A549 (cell line): Measurements from ENCODE around the gene FAM20C. TPM values are rescaled to one million over a fixed set of nuclear protein-coding genes. Genes with fewer than 3 reads are reported as not detected.

ENCODE experiments used
- ATAC-seq, 2 experiments: fragments of 200-7000 bp in 1 of 2; fragments of >200 bp in 1 of 2; cut with Nextera tagmentation in 1 of 2; cut with Tn5 transposase in 1 of 2; 3 replicates each; pipeline versions ENCODE4 v1.8.0 to v1.9.1; 2018 to 2020; ENCODE audit warnings: mild to moderate bottlenecking in 1 of 2, moderate library complexity in 1 of 2
- CTCF ChIA-PET: fragments of 300-600 bp; sonication (Branson Sonifier 250); formaldehyde crosslinking; extraction: SDS; loops from one replicate; lab custom pipeline; 2021; ENCODE audit warnings: antibody characterized with exemption, inconsistent platforms; lab: Yijun Ruan, JAX
- POLR2A ChIA-PET: fragments of 350-600 bp; formaldehyde crosslinking; extraction: SDS; loops from one replicate; lab custom pipeline; 2021; ENCODE audit warnings: antibody characterized with exemption, inconsistent platforms; lab: Yijun Ruan, JAX
- DNase-seq, 2 experiments: peaks; one replicate each; pipeline versions ENCODE4 v3.0.0 to v3.0.0-alpha.2; 2011 to 2016; ENCODE audit warnings: low read depth in 1 of 2, low spot score in 1 of 2
- FAIRE-seq: peaks from 2 replicates; lab custom pipeline; 2011; peaks lifted over from hg19 to GRCh38; lab: Jason Lieb, UNC
- H3K27ac ChIP-seq, 2 experiments: fragments of >200 bp; sonication (Bioruptor Twin); formaldehyde crosslinking; 3 replicates each; pipeline ENCODE4 v1.5.1; 2016 to 2017
- H3K4me1 ChIP-seq: fragments of >200 bp; sonication (Bioruptor Twin); formaldehyde crosslinking; 3 replicates; pipeline ENCODE4 v1.6.1; 2016
- H3K4me2 ChIP-seq: fragments of >200 bp; sonication (Bioruptor Twin); formaldehyde crosslinking; 3 replicates; pipeline ENCODE4 v1.6.1; 2016
- H3K4me3 ChIP-seq: fragments of >200 bp; sonication (Bioruptor Twin); formaldehyde crosslinking; 3 replicates; pipeline ENCODE4 v1.5.1; 2016
- H3K9me3 ChIP-seq: fragments of >200 bp; sonication (Bioruptor Twin); formaldehyde crosslinking; 3 replicates; pipeline ENCODE4 v1.6.1; 2016
- CBX8 ChIP-seq: fragments of 200-600 bp; sonication (generic); IDR thresholded peaks from 2 replicates; pipeline ENCODE4 v1.6.1; 2016
- CEBPB ChIP-seq, 2 experiments: fragments of >200 bp in 1 of 2; sonication (Bioruptor Twin) in 1 of 2; formaldehyde crosslinking in 1 of 2; IDR thresholded peaks; 2 replicates each; pipeline ENCODE4 v1.6.1; 2012 to 2016
- CHD2 ChIP-seq: fragments of 150-350 bp; IDR thresholded peaks from 2 replicates; pipeline ENCODE4 v1.6.1; 2014; ENCODE audit warnings: low read length; ENCODE audit not compliant: partially characterized antibody
- CTCF ChIP-seq: fragments of >200 bp; sonication (Bioruptor Twin); formaldehyde crosslinking; IDR thresholded peaks from 3 replicates; pipeline ENCODE4 v1.5.1; 2016
- ESRRA ChIP-seq: fragments of 150-350 bp; IDR thresholded peaks from 2 replicates; pipeline ENCODE4 v1.6.1; 2014; ENCODE audit warnings: mild to moderate bottlenecking, low read length, borderline replicate concordance
- FOSB ChIP-seq: fragments of 250-450 bp; sonication (Bioruptor Pico); IDR thresholded peaks from 2 replicates; pipeline ENCODE4 v1.5.0; 2020; ENCODE audit warnings: mild to moderate bottlenecking, moderate library complexity
- FOXS1 ChIP-seq: fragments of 250-450 bp; sonication (Bioruptor Pico); IDR thresholded peaks from 2 replicates; pipeline ENCODE4 v1.5.0; 2020; ENCODE audit warnings: mild to moderate bottlenecking, moderate library complexity
- HMGXB4 ChIP-seq: fragments of 250-450 bp; sonication (Bioruptor Pico); IDR thresholded peaks from 2 replicates; pipeline ENCODE4 v1.5.0; 2021; ENCODE audit warnings: mild to moderate bottlenecking, moderate library complexity, borderline replicate concordance
- HOXA7 ChIP-seq: fragments of 250-450 bp; sonication (Bioruptor Pico); IDR thresholded peaks from 2 replicates; pipeline ENCODE4 v1.5.0; 2020; ENCODE audit warnings: mild to moderate bottlenecking, moderate library complexity
- JUNB ChIP-seq: fragments of >200 bp; sonication (Bioruptor Twin); formaldehyde crosslinking; IDR thresholded peaks from 2 replicates; pipeline ENCODE4 v1.6.1; 2016
- KDM1A ChIP-seq: fragments of 200-600 bp; sonication (generic); IDR thresholded peaks from 2 replicates; pipeline ENCODE4 v1.6.1; 2016; ENCODE audit warnings: low read depth, mild to moderate bottlenecking
- MAZ ChIP-seq: fragments of 150-350 bp; IDR thresholded peaks from 2 replicates; pipeline ENCODE4 v1.6.1; 2014; ENCODE audit warnings: antibody characterized with exemption, low read depth, low read length, borderline replicate concordance
- NPAS2 ChIP-seq: fragments of 250-450 bp; sonication (Bioruptor Pico); IDR thresholded peaks from 2 replicates; pipeline ENCODE4 v1.8.0; 2022; ENCODE audit warnings: mild to moderate bottlenecking, moderate library complexity, borderline replicate concordance
- NR3C1 ChIP-seq: fragments of >200 bp; sonication (Bioruptor Twin); formaldehyde crosslinking; IDR thresholded peaks from 3 replicates; pipeline ENCODE4 v1.6.1; 2017
- REST ChIP-seq: fragments of 200-600 bp; sonication (generic); IDR thresholded peaks from 2 replicates; pipeline ENCODE4 v1.6.1; 2016; ENCODE audit warnings: antibody characterized with exemption, mild to moderate bottlenecking, moderate library complexity
- TFCP2L1 ChIP-seq: fragments of 250-450 bp; sonication (Bioruptor Pico); IDR thresholded peaks from 2 replicates; pipeline ENCODE4 v1.5.0; 2021; ENCODE audit warnings: mild to moderate bottlenecking
- USF2 ChIP-seq: fragments of 450-650 bp; IDR thresholded peaks from 2 replicates; pipeline ENCODE4 v1.6.1; 2014; ENCODE audit warnings: antibody characterized with exemption
- ZC3H11A ChIP-seq: fragments of 450-650 bp; IDR thresholded peaks from 2 replicates; pipeline ENCODE4 v1.6.1; 2014; ENCODE audit warnings: antibody characterized with exemption, mild to moderate bottlenecking
- ZSCAN20 ChIP-seq: fragments of 250-450 bp; sonication (Bioruptor Pico); IDR thresholded peaks from 2 replicates; pipeline ENCODE4 v1.8.0; 2022; ENCODE audit warnings: mild to moderate bottlenecking, moderate library complexity
- WGBS: methylation state at CpG from one replicate; pipeline ENCODE4 v1.1.6; 2017; ENCODE audit errors: missing lambda C conversion rate; 5-methylcytosine and 5-hydroxymethylcytosine counted together
- polyA plus RNA-seq, 4 experiments: library from polyadenylated mRNA; depleted of rRNA in 3 of 4; stranded (reverse); fragments of >200 nt; fragmentation: RNase III in 1 of 4; extraction: RNeasy Plus Mini Kit Qiagen cat#74134 plus additional on column Dnase treatment in 1 of 4; gene quantifications; 2 replicates in 3 of 4; 3 replicates in 1 of 4; pipeline ENCODE4 v1.2.3, GENCODE V29; 2011 to 2017
- TF ChIP-seq, protein P1 (sequence below): fragments of >200 bp; sonication (Bioruptor Twin); formaldehyde crosslinking; IDR thresholded peaks from 2 replicates; pipeline ENCODE4 v1.6.1; 2016
- TF ChIP-seq, protein P2 (sequence below): fragments of 150-350 bp; IDR thresholded peaks from 2 replicates; pipeline ENCODE4 v1.6.1; 2014; ENCODE audit warnings: low read depth, mild to moderate bottlenecking, low read length

Gene FAM20C
- polyA plus RNA-seq, 2 of the 4 experiments (the other 2 are of a cell fraction) = 5.6 to 20.3 TPM

DNA sequence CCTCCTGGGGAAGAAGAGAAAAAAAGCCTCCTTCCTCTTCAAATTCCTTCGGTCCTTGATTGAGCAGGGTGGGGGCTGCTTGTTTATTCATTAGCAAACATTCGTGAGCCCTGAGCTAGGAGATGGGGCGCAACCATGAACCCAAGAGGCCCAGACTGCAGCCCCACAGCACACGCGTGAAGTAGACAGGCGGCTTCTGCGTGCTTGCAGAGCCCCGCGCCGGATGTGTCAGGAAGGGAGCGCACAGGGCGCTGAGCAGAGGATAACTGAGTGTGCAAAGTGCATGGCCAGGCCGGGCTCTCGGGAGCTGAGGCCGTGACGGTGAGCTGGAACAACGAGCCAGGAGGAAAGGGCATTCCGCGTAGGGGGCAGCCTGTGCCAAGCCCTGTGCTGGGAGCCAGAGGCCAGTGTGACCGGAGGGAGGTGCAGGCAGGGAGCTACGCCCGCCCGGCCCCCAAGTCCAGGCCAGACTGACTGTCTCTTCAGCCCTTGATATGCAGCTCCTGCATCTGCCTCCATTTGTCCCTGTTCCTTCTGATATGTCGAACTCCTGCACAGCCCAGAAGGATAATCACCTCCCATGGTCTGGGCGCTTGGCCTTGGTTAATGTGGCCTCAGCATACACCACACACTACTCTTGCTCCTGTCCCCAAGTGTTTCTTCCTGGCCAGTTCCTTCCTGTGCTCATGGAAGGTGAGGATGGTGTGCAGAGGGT is 102.2 kb downstream of the FAM20C start (continued):
- no peak for TF ChIP-seq USF2
- TF ChIP-seq NPAS2 = no peak
- TF ChIP-seq, protein P1, sequence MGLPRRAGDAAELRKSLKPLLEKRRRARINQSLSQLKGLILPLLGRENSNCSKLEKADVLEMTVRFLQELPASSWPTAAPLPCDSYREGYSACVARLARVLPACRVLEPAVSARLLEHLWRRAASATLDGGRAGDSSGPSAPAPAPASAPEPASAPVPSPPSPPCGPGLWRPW = no peak
- TF ChIP-seq CHD2 = no peak
- no peak for TF ChIP-seq CTCF
- TF ChIP-seq CEBPB (IDR thresholded peaks at IDR 0.05) = no peak
- TF ChIP-seq MAZ = no peak
- TF ChIP-seq JUNB = no peak

- H3K4me2 ChIP-seq = no peak overlapping the region
- CTCF ChIA-PET = interaction anchor here (0.6 to 1.2 kb wide), 2 partner anchors 8 to 31 kb away, joined by 3 read pairs; no protein-coding TSS in a partner anchor
- no peak for ATAC-seq
- FAIRE-seq = no peak
- TF ChIP-seq, protein P2, sequence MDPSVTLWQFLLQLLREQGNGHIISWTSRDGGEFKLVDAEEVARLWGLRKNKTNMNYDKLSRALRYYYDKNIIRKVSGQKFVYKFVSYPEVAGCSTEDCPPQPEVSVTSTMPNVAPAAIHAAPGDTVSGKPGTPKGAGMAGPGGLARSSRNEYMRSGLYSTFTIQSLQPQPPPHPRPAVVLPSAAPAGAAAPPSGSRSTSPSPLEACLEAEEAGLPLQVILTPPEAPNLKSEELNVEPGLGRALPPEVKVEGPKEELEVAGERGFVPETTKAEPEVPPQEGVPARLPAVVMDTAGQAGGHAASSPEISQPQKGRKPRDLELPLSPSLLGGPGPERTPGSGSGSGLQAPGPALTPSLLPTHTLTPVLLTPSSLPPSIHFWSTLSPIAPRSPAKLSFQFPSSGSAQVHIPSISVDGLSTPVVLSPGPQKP = no peak
- TF ChIP-seq ZSCAN20 (CRISPR knock-in tag) (no peak), FOXS1 (no peak), NR3C1 (no peak), TFCP2L1 (CRISPR knock-in tag) (no peak), REST (no peak), CBX8 (no peak), FOSB (CRISPR knock-in tag) (no peak), ESRRA (no peak), HOXA7 (CRISPR knock-in tag) (no peak), HMGXB4 (CRISPR knock-in tag) (no peak), ZC3H11A (no peak), KDM1A (no peak)
- H3K4me1 ChIP-seq = 0 out of 3 replicates have a peak, but pooled peaks cover 3% of the 10 kb centered on the region
- H3K27ac ChIP-seq = no peak overlapping the region
- no peak for DNase-seq
- H3K4me3 ChIP-seq = no peak overlapping the region
- WGBS = 59% methylated on average over 26 of the region's 27 CpGs
- H3K9me3 ChIP-seq = no peaks in the 10 kb centered on the region
- POLR2A ChIA-PET = no interaction called here
Measured at GRCh38 chr7:295155-296154, 103.1 kb downstream of the FAM20C start.
